HepG2 (cell line): ENCODE data around the gene FOLR1.

ENCODE experiments used
- CHD4 ChIP-seq: fragments of 200-600 bp; sonication (generic); IDR thresholded peaks from 2 replicates; pipeline ENCODE4 v1.7.0; 2017; ENCODE audit warnings: mild to moderate bottlenecking, low read length, borderline replicate concordance
- CTCF ChIP-seq: sonication (generic); formaldehyde crosslinking; IDR thresholded peaks from 2 replicates; pipeline ENCODE4 v1.5.0; 2020; ENCODE audit warnings: mild to moderate bottlenecking, missing genetic modification reagents, moderate library complexity
- ETV6 ChIP-seq: sonication (generic); formaldehyde crosslinking; conservative IDR thresholded peaks from 2 replicates; pipeline ENCODE4 v1.4.0; 2020; ENCODE audit warnings: missing genetic modification reagents
- KLF6 ChIP-seq: IDR thresholded peaks from 2 replicates; pipeline ENCODE4 v1.8.0; 2016; ENCODE audit warnings: missing biosample characterization, missing genetic modification reagents
- NR3C1 ChIP-seq: sonication (generic); formaldehyde crosslinking; IDR thresholded peaks from 2 replicates; pipeline ENCODE4 v1.4.0; 2020; ENCODE audit warnings: missing genetic modification reagents
- SMAD3 ChIP-seq: sonication (generic); formaldehyde crosslinking; IDR thresholded peaks from 2 replicates; pipeline ENCODE4 v1.4.0; 2020; ENCODE audit warnings: missing genetic modification reagents
- STAT6 ChIP-seq: sonication (generic); formaldehyde crosslinking; IDR thresholded peaks from 2 replicates; pipeline ENCODE4 v1.4.0; 2020; ENCODE audit warnings: missing genetic modification reagents, mild to moderate bottlenecking, borderline replicate concordance
- TBL1XR1 ChIP-seq: fragments of 150-350 bp; IDR thresholded peaks from 2 replicates; pipeline ENCODE4 v1.6.1; 2014; ENCODE audit warnings: borderline replicate concordance, low read length; ENCODE audit not compliant: partially characterized antibody
- ZNF816 ChIP-seq: sonication (generic); formaldehyde crosslinking; IDR thresholded peaks from 2 replicates; pipeline ENCODE4 v1.8.0; 2022; ENCODE audit warnings: missing genetic modification reagents, mild to moderate bottlenecking, borderline replicate concordance
- ZZZ3 ChIP-seq: sonication (generic); formaldehyde crosslinking; IDR thresholded peaks from 2 replicates; pipeline ENCODE4 v1.4.0; 2020; ENCODE audit warnings: missing genetic modification reagents, mild to moderate bottlenecking, borderline replicate concordance

- no peak for TF ChIP-seq CTCF (CRISPR knock-in tag)
- TF ChIP-seq CHD4, result no peak
- TF ChIP-seq ZNF816, result no peak
- TF ChIP-seq NR3C1 (CRISPR knock-in tag), result no peak
- no peak for TF ChIP-seq ZZZ3
- TF ChIP-seq ETV6 (CRISPR knock-in tag), result no peak
- no peak for TF ChIP-seq TBL1XR1
- TF ChIP-seq SMAD3 (CRISPR knock-in tag), result no peak
- TF ChIP-seq KLF6 (CRISPR knock-in tag), result no peak
- no peak for TF ChIP-seq STAT6 (CRISPR knock-in tag)
Observed at GRCh38 chr11:72218251-72218745, 26.4 kb downstream of the FOLR1 start.
